Endothelial cell of umbilical vein (primary cell): ENCODE measurements around the gene RSPH6A. TPM values are rescaled to one million over a fixed set of nuclear protein-coding genes. Genes with fewer than 3 reads are reported as not detected.

Experiments used
- BruUV-seq: library from RNA; stranded (reverse); fragments of 400-500 nt; replicated peaks from 2 replicates; lab custom pipeline; 2021; lab: Mats Ljungman, UMichigan
- CTCF ChIA-PET: fragments of 300-600, 350-600 bp; sonication (Branson Sonifier 250); formaldehyde crosslinking; loops from one replicate; lab custom pipeline; 2021; ENCODE audit warnings: antibody characterized with exemption, inconsistent platforms; lab: Charles Lee
- POLR2A ChIA-PET: fragments of 300-600, 350-600 bp; sonication (Branson Sonifier 250); formaldehyde crosslinking; loops from one replicate; lab custom pipeline; 2021; ENCODE audit warnings: antibody characterized with exemption, inconsistent platforms; lab: Charles Lee
- DNase-seq: peaks from one replicate; pipeline ENCODE4 v3.0.0-alpha.2; 2011; ENCODE audit warnings: low read depth, low spot score
- FAIRE-seq: peaks from 2 replicates; lab custom pipeline; 2011; peaks lifted over from hg19 to GRCh38; lab: Jason Lieb, UNC
- H2AFZ ChIP-seq: 2 replicates; pipeline ENCODE4 v1.6.0; 2012; ENCODE audit warnings: low read depth, low read length, control low read depth, inconsistent platforms
- H3K27ac ChIP-seq: 2 replicates; pipeline ENCODE4 v1.5.1; 2011; ENCODE audit warnings: low read depth, mild to moderate bottlenecking, control low read depth, low read length, moderate library complexity; ENCODE audit not compliant: insufficient read depth
- H3K27me3 ChIP-seq, 2 experiments: 2 replicates each; pipeline versions ENCODE4 v1.6.0 to v1.6.1; 2011; ENCODE audit warnings: low read length in 2 of 2, mixed read lengths in 1 of 2; ENCODE audit not compliant: control insufficient read depth in 2 of 2, insufficient read depth in 2 of 2
- H3K36me3 ChIP-seq, 2 experiments: 2 replicates in 1 of 2; 3 replicates in 1 of 2; pipeline ENCODE4 v1.5.1; 2011; ENCODE audit warnings: low read length in 2 of 2, mild to moderate bottlenecking in 1 of 2, moderate library complexity in 1 of 2; ENCODE audit not compliant: control insufficient read depth in 2 of 2, insufficient read depth in 2 of 2; ENCODE audit errors: extremely low read depth in 1 of 2
- H3K4me1 ChIP-seq: 3 replicates; pipeline ENCODE4 v1.5.1; 2011; ENCODE audit warnings: mild to moderate bottlenecking, low read length; ENCODE audit not compliant: control insufficient read depth, insufficient read depth; ENCODE audit errors: extremely low read depth
- H3K4me2 ChIP-seq: 2 replicates; pipeline ENCODE4 v1.6.1; 2011; ENCODE audit warnings: low read length, control low read depth, mixed read lengths; ENCODE audit not compliant: insufficient read depth
- H3K4me3 ChIP-seq, 3 experiments: fragments of 200-600 bp in 1 of 3; sonication (generic), shearing (Covaris generic) in 1 of 3; replicated peaks in 1 of 3; 2 replicates each; pipeline ENCODE4 v1.5.1; 2011 to 2016; ENCODE audit warnings: control low read depth in 3 of 3, low read length in 3 of 3, mild to moderate bottlenecking in 2 of 3, inconsistent platforms in 1 of 3, low read depth in 1 of 3, moderate library complexity in 1 of 3; ENCODE audit not compliant: insufficient read depth in 1 of 3
- H3K79me2 ChIP-seq: 2 replicates; pipeline ENCODE4 v1.6.0; 2012; ENCODE audit warnings: low read length, inconsistent platforms; ENCODE audit not compliant: control insufficient read depth, insufficient read depth
- H3K9ac ChIP-seq: replicated peaks from 2 replicates; pipeline ENCODE3; 2011; ENCODE audit warnings: low read length, control low read depth; ENCODE audit not compliant: insufficient read depth; ENCODE audit errors: extremely low read depth
- H3K9me1 ChIP-seq: replicated peaks from 3 replicates; pipeline ENCODE4 v1.6.0; 2011; ENCODE audit warnings: mild to moderate bottlenecking, low read length; ENCODE audit not compliant: control insufficient read depth, insufficient read depth; ENCODE audit errors: extremely low read depth
- H3K9me3 ChIP-seq: replicated peaks from 2 replicates; pipeline ENCODE4 v1.5.1; 2012; ENCODE audit warnings: low read length, inconsistent platforms; ENCODE audit not compliant: control insufficient read depth, insufficient read depth
- H4K20me1 ChIP-seq: replicated peaks from 2 replicates; pipeline ENCODE3; 2011; ENCODE audit warnings: mild to moderate bottlenecking, low read length; ENCODE audit not compliant: control insufficient read depth, insufficient read depth; ENCODE audit errors: extremely low read depth
- EZH2 ChIP-seq: IDR thresholded peaks from 2 replicates; pipeline ENCODE4 v1.6.1; 2012; ENCODE audit warnings: borderline replicate concordance, low read depth, mild to moderate bottlenecking, moderate library complexity, low read length, inconsistent platforms; ENCODE audit not compliant: severe bottlenecking
- FOS ChIP-seq: IDR thresholded peaks from 2 replicates; pipeline ENCODE4 v1.6.1; 2011; ENCODE audit warnings: mild to moderate bottlenecking, low read length, moderate library complexity, borderline replicate concordance; ENCODE audit not compliant: insufficient read depth
- GATA2 ChIP-seq: IDR thresholded peaks from 2 replicates; pipeline ENCODE4 v1.7.0; 2011; ENCODE audit warnings: low read depth, mild to moderate bottlenecking, moderate library complexity, mixed read lengths, low read length; ENCODE audit not compliant: insufficient read length, insufficient read depth
- JUN ChIP-seq: IDR thresholded peaks from 2 replicates; pipeline ENCODE4 v1.6.1; 2011; ENCODE audit warnings: borderline replicate concordance, low read depth; ENCODE audit not compliant: insufficient read length, insufficient read depth
- MAX ChIP-seq: IDR thresholded peaks from 2 replicates; pipeline ENCODE4 v1.6.1; 2011; ENCODE audit not compliant: insufficient read depth, insufficient read length
- MYC ChIP-seq: IDR thresholded peaks from one replicate; pipeline ENCODE4 v1.6.1; 2011; ENCODE audit warnings: mild to moderate bottlenecking, low read depth, low read length
- POLR2A ChIP-seq: IDR thresholded peaks from 2 replicates; pipeline ENCODE4 v1.6.1; 2012; ENCODE audit warnings: low read depth, mild to moderate bottlenecking, control low read depth, low read length
- POLR2AphosphoS5 ChIP-seq: IDR thresholded peaks from 2 replicates; pipeline ENCODE4 v1.6.1; 2012; ENCODE audit warnings: low read depth, mild to moderate bottlenecking, control low read depth, low read length, moderate library complexity; ENCODE audit not compliant: insufficient read depth
- dilution Hi-C: fragments of 300-500 bp; cut with MboI; formaldehyde crosslinking; loops from one replicate; pipeline ENCODE4 v1.15.0; 2019; ENCODE audit warnings: low sequenced_read_pairs; ENCODE audit not compliant: extremely low pct_ligation_motif_present
- intact Hi-C: fragments of 100-400 bp; cut with micrococcal nuclease; formaldehyde crosslinking; loops from one replicate; pipeline ENCODE4 v1.10.0; 2022
- polyA plus RNA-seq, 4 experiments: library from polyadenylated mRNA; depleted of rRNA in 3 of 4; stranded (reverse) in 3 of 4; unstranded in 1 of 4; fragments of >200 nt; gene quantifications; 2 replicates each; pipeline versions ENCODE4 v1.2.1 to v1.2.3, GENCODE V29; 2011 to 2012; ENCODE audit warnings: missing spikeins in 1 of 4
- total RNA-seq: library from RNA; stranded (reverse); gene quantifications from 2 replicates; pipeline ENCODE4 v1.2.3, GENCODE V29; 2021
- TF ChIP-seq, protein P1 (sequence below), 2 donors: IDR thresholded peaks; 1 replicate in 1 of 2; 2 replicates in 1 of 2; pipeline ENCODE4 v1.5.1; 2011; ENCODE audit warnings: low read length in 2 of 2, mild to moderate bottlenecking in 2 of 2, moderate library complexity in 2 of 2, control low read depth in 1 of 2, inconsistent platforms in 1 of 2, low read depth in 1 of 2; ENCODE audit not compliant: insufficient read depth in 1 of 2; ENCODE audit errors: extremely low read depth in 1 of 2

The RSPH6A gene
- total and polyA plus RNA-seq, 2 donors (not counting 3 experiments of a cell fraction or from before 2014, with no cell fraction given): 0.03 to 0.62 TPM

DNA sequence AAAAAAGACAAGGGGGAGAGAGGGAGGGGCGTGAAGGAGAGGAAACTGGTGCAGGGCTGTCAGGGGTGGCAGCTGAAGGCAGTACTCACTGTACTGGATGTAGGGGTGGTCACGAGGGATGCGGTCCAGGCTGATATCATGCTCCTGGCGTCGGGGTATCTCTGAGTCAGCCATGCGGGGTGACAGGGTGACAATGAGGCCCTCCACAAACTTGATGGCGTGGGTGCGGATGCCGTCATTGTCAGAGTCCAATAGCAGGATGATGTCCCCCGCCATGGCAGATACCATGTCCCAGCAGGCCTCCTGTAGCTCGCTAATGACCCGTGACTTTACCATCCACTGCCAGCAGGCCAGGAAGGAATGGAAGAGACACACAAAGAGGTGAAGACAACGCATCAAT, 32.6 kb upstream of the RSPH6A start:
- Histone ChIP-seq H2AFZ (no peak overlapping the region), H3K36me3 (peaks cover 43 to 51% of the 10 kb centered on the region in 2 experiments), H3K9me3 (no peaks in the 10 kb centered on the region), H3K9me1 (no peaks in the 10 kb centered on the region), H4K20me1 (no peaks in the 10 kb centered on the region), H3K4me1 (no peaks in the 10 kb centered on the region), H3K4me2 (no peak overlapping the region), H3K27ac (no peak overlapping the region), H3K79me2 (no peaks in the 10 kb centered on the region), H3K4me3 (no peak overlapping the region), H3K9ac (no peak overlapping the region), H3K27me3 (no peaks in the 10 kb centered on the region)
- TF ChIP-seq EZH2 (no peak), JUN (no peak), POLR2AphosphoS5 (no peak), FOS (no peak), MYC (no peak), MAX (no peak), POLR2A (no peak), GATA2 (no peak)
- TF ChIP-seq, protein P1, sequence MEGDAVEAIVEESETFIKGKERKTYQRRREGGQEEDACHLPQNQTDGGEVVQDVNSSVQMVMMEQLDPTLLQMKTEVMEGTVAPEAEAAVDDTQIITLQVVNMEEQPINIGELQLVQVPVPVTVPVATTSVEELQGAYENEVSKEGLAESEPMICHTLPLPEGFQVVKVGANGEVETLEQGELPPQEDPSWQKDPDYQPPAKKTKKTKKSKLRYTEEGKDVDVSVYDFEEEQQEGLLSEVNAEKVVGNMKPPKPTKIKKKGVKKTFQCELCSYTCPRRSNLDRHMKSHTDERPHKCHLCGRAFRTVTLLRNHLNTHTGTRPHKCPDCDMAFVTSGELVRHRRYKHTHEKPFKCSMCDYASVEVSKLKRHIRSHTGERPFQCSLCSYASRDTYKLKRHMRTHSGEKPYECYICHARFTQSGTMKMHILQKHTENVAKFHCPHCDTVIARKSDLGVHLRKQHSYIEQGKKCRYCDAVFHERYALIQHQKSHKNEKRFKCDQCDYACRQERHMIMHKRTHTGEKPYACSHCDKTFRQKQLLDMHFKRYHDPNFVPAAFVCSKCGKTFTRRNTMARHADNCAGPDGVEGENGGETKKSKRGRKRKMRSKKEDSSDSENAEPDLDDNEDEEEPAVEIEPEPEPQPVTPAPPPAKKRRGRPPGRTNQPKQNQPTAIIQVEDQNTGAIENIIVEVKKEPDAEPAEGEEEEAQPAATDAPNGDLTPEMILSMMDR (IDR thresholded peaks at IDR 0.05; ENCODE audit: extremely low read depth in 1 of 2, insufficient read depth in 1 of 2, low read depth in 1 of 2, low read length in 2 of 2): no peak
- intact Hi-C loops: no loop called here
- CTCF ChIA-PET: interaction anchor here (1.1 kb wide), 1 partner anchor 31 kb away, joined by 3 read pairs; no protein-coding TSS in a partner anchor
- no peak for FAIRE-seq
- DNase-seq: no peak
- POLR2A ChIA-PET: no interaction called here
- BruUV-seq: no TSS peak
- dilution Hi-C loops: no loop called here
